NCI-H460 (cell line): ENCODE measurements around the gene TFRC. TPM values are rescaled to one million over a fixed set of nuclear protein-coding genes. Genes with fewer than 3 reads are reported as not detected.
"Not testable (repeated sequence)": the region's sequence is repeated elsewhere in the genome, so short reads cannot be mapped to it uniquely, and the experiment has no call there.

Experiments
- DNase-seq: peaks from one replicate; pipeline ENCODE4 v3.0.0-alpha.2; 2016; ENCODE audit warnings: low read depth; ENCODE audit errors: extremely low read depth
- total RNA-seq: library from RNA; depleted of rRNA; stranded (reverse); fragments of >200 nt; shearing (Covaris generic); gene quantifications from 2 replicates; pipeline ENCODE4 v1.2.3, GENCODE V29; 2014

Gene TFRC
- total RNA-seq, 1 experiment from 2014 or later: 193 TPM

DNA sequence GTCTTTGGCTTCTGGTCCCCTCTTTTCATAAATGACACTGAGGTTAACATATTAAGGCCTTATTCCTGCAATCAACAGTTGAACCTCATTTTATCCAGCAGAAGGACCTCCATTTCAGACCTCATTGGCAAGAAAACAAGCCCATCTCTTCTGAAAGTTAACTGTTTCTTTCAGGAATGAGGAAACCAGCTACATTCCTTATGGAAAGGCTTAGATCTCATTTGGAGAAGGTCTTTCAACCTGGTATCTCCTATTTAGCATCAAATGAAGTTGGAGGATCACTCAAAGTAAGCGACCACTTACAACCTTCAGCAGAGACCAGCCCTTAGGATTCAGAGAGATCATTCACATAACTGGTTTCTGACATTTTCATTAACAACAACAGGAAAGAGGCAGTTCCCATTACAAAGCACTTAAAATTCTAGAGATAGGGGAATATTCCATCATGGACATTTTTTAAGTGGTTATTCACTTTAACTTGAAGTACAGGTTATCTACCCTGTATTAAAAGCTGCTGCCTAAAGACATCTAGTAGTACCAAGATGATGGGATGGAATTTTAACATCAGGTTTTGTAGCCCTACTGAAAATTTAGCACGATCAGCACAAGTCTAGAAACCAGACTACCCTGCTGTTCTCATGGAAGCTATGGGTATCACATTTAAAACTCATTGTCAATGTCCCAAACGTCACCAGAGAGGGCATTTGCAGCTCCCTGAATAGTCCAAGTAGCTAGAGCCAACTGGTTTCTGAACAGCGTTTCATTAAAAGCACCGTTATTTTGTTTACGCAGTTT lies 30.4 kb downstream of the TFRC start:
- no peak for DNase-seq

DNA sequence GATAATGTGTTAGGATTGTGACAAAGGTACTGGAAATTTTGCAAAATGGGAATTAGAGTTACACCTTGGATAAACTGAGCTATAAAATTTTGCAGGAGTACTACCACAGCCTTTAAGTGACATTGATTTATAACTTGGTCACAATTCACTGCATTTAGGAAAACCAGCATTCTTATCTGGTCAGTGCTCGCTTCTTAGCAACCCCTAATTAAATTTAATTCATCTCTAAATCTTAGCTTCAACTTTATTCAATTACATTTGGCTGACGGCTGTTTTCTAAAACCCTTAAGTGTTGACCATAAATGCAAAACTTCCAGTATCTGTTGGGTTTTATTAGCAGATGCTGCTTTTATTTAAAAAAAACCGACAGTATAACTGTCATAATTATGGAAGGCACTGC lies 31.3 kb downstream of the TFRC start:
- DNase-seq: no peak

DNA sequence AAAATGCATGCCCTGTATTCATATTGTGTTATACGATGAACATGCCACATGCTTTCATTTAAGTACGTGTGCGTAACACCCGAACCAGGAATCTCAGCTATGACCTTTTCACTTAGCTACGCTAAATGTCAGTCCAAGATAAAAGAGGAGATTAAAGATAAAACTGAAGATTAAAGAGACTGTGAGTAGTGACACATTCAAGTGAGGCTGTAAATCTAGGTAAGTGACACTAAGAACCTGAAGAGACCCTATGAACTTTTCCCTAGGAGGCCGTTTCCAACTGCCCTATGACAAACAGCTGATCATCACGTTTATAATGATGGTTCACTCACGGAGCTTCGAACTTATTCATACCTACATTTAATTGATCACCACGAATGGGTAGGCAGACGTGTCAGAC lies 32.2 kb downstream of the TFRC start:
- no peak for DNase-seq

DNA sequence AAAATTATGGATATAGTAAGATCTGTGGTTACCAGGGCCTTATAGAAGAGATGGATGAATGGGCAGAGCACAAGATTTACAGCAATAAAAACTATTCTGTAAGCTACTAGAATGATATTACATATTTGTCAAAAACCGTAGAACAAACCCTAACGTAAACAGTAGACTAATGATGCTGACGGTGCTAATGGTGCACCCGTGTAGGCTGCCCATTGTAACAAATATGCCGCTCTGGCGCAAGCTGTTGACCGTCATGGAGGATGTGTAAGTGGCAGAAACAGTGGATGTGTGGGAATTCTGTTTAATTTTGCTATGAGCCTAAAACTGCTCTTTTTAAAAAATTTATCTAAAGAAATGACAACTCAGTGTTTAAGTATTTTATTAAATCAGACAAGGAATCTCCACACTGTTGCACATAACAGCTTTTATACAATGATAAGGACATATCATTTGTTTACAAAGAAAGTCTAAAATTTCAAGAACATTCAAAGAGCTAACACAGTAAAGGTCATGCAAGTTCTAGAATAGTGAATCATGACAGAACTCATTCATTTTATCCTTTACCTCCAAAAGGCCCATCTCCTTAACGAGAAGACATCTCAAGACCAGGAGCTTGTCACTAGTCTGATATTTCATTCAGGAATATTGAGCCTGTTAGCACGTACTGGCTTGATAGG lies 32.8 kb downstream of the TFRC start:
- no peak for DNase-seq

DNA sequence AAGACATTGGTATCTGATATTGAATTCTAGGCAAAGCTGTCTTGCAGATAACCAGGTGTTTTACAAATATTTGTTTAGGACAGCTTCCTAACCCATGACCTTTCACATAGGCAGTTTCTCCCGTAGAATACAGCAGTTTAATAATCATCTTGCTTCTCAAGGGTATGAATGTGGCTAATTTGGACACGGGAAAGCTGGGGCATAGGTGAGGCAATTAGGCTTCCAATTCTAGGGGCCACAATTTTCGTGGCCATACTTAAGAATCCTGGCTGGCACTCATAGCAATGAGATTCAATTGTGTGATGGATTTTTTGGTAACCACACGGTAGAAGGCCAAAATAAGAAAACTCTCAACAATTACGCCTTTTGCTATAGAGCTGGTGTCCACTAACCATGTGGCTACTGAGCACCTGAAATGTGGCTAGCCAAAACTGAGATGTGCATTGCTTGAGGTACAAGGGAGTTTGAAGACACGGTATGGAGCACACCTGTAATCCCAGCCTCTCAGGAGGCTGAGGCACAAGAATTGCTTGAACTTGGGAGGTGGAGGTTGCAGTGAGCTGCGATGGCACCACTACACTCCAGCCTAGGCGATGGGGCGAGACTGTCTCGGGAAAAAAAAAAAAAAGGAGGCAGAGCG lies 34.4 kb downstream of the TFRC start:
- DNase-seq: no peak

DNA sequence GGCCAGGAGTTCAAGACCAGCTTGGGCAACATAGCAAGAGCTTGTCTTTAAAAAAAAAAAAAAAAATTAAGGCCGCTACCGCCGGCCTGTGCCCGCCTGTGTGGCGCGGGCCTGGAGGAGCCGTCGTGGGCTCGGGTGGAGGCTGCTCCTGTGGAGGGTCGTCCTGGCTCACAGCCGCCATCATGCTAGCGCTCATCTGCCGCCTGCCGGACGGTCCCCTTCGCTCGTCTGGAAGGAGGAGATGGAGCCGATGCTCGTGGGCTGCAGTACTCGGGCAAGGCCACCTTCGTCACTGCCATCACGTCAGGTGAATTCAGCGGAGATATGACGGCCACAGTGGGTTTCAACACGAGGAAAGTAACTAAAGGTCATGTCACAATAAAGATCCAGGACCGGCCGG lies 37.4 kb downstream of the TFRC start:
- DNase-seq: no peak

DNA sequence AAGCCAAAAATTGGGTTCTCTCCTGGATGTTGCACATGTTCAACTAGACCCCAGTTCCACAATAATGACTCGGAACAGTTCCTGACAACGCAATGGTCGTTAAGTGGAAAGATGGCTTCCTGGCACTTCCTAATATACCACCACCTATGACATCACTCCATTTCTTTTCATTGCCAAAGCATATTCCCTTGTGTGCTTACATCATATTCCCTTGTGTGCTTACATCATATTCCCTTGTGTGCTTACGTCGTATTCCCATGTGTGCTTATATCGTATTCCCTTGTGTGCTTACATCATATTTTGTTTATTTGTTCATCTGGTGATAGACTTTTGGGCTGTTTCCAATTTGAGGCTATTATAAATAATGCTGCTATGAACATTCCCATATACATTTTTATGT lies 39.2 kb downstream of the TFRC start:
- DNase-seq: no peak

DNA sequence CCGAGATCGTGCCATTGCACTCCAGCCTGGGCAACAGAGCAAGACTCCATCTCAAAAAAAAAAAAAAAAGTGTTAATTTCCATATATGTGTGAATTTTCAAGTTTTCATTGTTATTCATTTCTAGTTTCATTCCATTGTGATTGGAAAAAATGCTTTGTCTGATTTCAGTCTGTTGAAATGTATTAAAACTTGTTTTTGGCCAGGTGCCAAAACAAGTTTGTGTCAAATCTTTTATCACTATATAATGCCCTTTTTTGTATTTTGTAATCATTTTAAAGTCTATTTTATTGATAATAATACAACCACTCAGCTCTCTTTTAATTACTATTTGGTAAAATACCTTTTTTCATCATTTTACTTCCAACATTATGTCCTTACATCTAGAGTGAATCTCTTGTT lies 42.5 kb downstream of the TFRC start:
- DNase-seq: no peak

DNA sequence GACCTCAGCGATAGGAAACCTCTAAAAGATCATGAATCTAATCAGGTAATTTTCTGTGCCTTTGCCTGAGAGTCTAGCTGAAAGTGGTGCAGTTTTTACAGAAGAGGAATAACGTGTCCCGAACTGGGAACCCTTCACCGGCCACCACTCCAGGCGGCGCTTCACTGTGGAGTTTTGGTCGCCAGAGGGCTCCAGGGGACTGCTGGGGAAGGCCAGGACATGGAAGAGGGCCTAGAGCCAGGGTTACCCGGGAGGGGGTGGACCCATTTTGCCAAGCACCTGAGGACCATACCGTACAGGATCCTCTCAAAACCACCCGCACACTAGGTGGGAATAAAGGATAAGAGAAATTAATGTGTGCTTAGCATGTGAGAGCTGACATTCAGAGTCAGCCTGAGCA lies 55.8 kb downstream of the TFRC start:
- not testable (repeated sequence) for DNase-seq

DNA sequence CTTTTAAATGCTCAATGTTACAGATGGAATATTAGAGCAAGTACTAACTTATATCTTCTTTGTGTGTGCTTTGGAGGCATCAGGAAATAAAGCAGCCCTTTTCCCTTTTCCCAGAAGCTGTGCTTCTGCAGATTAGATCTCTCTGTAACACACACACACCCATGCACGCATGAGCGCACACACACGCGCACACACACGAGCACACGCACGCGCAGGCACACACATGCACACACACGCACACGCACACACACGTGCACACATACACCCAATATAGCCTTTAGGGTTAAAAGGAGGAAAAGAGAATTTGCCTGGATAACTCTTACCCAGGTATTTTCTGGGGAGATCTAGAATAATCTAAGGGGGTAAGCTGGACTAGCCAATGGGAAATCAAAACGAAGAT lies 56.9 kb downstream of the TFRC start:
- DNase-seq: no peak

DNA sequence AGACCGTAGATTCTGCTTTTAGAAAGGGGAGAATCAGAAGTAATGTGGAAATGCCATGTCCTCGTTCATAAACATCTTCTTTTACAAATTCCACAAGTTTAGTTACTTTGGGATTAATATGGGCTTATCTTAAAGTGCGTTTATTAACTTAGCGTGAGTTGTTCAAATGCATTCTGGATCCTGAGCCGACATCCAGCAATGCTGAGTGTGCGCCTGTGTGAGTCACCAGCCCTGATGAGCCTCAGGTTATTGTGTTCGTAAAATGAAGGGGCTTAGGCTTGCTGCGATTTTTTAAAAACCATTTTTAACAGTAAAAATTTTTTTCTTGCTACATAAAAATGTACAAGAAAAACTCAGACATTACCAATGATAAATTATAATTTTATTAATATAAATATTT lies 57.9 kb downstream of the TFRC start:
- no peak for DNase-seq

DNA sequence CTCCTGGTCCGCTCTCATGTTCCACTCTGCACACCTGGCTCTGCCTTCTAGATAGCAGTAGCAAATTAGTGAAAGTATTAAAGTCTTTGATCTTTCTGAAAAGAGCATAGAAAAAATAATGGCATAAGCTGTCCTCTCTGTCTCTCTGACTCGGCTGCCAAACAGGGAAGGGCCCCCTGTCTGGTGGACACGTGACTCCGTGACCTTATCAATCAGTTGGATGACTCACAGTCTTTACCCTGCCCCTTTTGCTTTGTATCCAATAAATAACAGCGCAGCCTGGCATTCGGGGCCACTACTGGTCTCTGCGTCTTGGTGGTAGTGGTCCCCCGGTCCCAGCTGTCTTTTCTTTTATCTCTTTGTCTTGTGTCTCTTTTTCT lies 59.4 kb downstream of the TFRC start:
- not testable (repeated sequence) for DNase-seq

DNA sequence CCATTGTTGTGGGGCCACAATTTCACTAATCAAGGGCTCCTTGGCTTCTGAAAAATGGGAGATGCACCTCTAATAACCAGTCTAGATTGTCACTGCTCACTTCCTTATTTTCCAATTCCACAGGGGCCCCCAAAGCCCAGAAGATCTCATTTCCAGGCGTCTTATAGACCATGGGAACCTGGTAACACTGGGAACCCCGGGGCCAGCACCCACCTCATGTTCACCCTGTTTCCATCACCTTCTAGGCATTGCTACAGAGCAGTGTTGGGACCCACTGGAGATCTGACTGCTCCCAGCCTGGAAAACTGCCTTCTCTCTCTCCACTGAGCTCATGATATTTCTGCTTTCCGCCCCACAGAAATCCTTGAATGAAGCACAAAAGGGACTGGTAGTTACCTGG lies 61.5 kb downstream of the TFRC start:
- DNase-seq: no peak

DNA sequence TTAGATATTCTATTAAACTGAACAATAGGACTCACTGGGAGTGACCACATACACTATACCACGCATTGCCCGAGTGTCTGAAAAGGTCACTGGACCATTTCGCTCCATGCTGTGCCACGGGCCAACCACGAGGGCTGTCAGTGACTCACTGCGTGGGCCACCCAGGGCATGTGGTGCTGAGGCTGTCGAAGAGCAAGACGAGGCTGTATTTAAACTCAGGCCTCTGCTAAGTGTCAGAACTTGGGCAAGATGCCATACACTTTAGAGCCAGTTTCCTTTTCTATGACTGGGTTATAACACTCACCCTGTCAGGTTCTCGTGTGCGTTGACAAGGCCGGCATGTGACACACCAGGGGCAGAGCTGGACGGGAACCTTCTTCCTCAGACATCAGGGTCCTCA lies 62.3 kb downstream of the TFRC start:
- DNase-seq: not testable (repeated sequence)

DNA sequence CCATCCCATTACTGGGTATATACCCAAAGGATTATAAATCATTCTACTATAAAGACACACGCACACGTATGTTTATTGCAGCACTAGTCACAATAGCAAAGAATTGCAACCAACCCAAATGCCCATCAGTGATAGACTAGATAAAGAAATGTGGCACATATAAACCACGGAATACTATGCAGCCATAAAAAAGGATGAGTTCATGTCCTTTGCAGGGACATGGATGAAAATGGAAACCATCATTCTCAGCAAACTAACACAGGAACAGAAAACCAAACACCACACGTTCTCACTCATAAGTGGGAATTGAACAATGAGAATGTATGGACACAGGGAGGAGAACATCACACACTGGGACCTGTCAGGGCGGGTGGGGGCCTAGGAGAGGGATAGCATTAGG lies 63.7 kb downstream of the TFRC start:
- not testable (repeated sequence) for DNase-seq

DNA sequence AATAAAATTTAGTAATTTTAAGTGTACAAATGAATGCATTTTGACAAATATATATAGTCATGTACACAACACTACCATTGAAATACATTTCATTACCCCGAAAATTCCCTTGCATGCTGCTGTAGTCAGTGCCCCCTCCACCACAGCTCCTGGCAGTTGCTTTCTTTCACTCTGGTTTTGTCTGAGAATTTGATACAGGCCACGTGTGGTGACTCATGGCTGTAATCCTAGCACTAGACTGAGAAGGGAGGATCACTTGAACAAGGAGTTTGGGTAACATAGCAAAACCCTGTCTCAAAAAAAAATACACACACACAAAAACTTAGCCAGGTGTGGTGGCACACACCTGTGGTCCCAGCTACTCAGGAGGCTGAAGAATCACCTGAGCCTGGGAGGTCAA lies 65.4 kb downstream of the TFRC start:
- DNase-seq: no peak

DNA sequence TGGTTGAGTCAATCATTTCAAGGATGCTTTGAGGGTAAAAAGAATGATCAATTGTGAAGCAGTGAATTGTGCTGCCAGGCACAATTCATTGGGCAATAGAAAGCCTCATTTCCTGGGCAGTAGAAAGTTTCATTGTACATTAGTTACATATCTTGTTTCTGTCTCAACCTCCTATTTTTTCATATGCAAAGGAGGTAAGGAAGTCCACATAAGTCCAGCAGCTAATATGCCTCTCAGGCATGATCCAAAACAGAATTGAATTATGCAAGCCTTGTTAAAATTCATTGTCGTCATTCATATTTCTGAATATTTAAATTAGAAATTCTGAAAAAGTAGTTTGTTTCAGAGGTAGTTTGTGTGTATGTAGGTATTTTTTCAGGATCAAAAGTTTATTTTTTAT lies 65.8 kb downstream of the TFRC start:
- DNase-seq: no peak

DNA sequence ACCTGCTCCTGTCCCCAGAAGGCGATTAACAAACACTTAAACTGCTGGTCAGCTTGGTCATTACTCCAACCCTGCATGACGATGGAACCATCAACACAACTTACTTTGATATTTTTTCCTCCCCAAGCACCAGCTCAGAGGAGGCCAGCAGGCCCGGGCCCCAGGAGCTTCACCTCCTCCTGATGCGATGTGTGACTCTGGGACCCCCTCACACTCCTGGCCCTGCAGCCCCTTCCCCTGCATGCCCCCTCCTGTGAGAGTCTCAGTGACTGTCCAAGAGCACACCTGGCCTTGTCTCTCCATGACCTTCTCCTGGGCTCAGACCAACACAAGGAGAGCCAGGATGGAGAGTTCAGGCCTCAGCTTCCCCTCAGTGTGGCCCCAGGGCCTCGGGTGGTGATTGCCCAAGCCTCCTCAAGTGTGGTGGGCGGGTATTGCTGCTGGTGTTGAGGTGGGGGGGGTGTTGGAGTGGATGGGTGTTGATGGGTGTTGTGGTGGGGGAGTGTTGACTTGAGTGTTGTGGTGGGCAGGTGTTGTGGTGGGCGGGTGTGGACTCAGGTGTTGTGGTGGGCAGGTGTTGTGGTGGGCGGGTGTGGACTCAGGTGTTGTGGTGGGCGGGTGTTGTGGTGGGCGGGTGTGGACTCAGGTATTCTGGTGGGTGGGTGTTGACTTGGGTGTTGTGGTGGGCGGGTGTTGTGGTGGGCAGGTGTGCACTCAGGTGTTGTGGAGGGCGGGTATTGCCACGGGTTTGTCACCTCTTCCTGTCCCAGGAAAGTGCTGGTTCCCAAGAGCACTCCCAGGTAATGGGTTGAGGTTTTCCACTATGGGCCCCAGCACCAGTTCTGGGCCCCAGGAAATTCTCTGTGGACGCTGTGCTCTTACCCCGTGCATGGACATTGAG lies 68.1 kb downstream of the TFRC start:
- DNase-seq: no peak

DNA sequence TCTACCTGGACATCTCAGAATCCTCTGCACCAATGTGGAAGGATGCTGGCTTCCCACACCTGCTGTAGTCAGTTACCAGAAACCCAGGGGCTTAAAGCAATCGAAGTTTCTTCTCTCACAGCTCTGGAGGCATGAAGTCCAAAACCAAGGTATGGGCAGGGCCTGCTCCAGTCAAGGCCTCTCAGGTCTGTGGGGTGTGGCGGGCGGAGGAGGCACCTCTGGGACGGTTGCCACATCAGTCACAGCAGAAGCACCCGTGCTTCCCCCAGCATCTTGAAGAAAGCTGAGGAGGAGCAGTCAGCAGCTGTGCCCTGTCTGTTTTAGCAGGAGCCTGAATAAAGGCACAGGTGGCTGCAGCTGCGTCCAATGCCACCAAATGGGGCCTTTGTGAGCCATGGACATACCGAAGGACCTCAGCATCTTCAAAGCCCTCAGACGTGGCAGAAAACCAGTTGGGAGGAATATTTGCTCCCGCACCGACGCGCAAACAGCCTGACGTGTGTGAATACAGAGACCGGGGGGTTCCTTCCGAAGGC lies 68.9 kb downstream of the TFRC start:
- no peak for DNase-seq

DNA sequence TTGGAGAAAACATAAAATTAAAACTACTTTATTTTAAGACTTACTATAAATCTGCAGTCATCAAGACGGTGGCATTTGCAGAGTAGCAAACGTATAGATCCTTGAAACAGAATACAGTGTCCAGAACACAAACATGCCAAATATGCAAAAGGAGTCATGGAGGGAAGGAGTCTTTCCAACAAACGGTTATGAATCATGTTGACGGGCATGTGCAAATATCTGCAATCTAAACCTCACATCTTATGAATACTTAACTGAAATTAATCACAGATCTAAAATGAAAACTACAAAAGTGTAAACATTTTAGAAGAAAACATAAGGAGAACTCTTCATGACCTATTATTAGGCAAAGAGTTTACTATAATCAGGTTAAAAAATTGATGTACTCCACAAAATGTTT lies 69.4 kb downstream of the TFRC start:
- no peak for DNase-seq

DNA sequence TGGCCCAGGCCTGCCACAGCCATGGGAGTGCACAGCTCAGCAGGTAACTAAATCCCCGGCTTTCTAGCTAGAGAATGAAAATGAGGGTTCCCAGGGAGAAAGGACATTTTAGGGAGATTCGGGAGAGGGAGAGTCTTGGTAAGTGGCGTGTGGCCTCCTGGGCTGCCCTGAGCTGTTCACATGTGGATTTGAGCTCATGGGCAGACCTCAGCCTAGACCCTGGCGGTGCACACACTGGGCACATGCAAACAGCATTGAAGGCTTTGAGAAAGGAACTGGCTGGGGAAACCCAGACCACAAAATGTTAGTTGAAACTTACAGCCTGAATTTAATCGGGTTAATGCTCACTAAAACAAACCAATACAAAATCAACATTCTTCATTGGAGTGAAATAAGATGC lies 72.4 kb downstream of the TFRC start:
- DNase-seq: no peak
